HL-60 (cell line): ENCODE data around the gene KCNJ11.
A peak's percentile ranks its signal among the peaks of the same experiment; 100 is the strongest.

Experiments used
- DNase-seq, 2 experiments: peaks; one replicate each; pipeline ENCODE4 v3.0.0-alpha.2; 2010 to 2020; ENCODE audit warnings: low read depth in 1 of 2, low spot score in 1 of 2
- H3K27ac ChIP-seq: fragments of 250-450 bp; sonication (Bioruptor Pico); replicated peaks from 2 replicates; pipeline ENCODE4 v1.5.1; 2020; ENCODE audit warnings: mild to moderate bottlenecking, moderate library complexity
- H3K27me3 ChIP-seq: fragments of 250-450 bp; sonication (Bioruptor Pico); 2 replicates; pipeline ENCODE4 v1.5.1; 2021; ENCODE audit warnings: mild to moderate bottlenecking, moderate library complexity; ENCODE audit not compliant: insufficient read depth, poor library complexity, severe bottlenecking
- H3K4me3 ChIP-seq: replicated peaks from 2 replicates; pipeline ENCODE4 v1.5.1; 2011; ENCODE audit warnings: mild to moderate bottlenecking, control low read depth, low read length; ENCODE audit not compliant: insufficient read depth
- CTCF ChIP-seq: IDR thresholded peaks from one replicate; pipeline ENCODE4 v1.5.1; 2011; ENCODE audit warnings: low read length, control low read depth, inconsistent platforms; ENCODE audit not compliant: insufficient read depth
- GABPA ChIP-seq: IDR thresholded peaks from 2 replicates; pipeline ENCODE4 v1.6.1; 2012; ENCODE audit warnings: low read depth
- POLR2AphosphoS5 ChIP-seq: IDR thresholded peaks from 2 replicates; pipeline ENCODE4 v1.6.1; 2012; ENCODE audit warnings: low read depth
- REST ChIP-seq: IDR thresholded peaks from 2 replicates; pipeline ENCODE4 v1.6.1; 2012; ENCODE audit warnings: low read depth; ENCODE audit not compliant: insufficient replicate concordance
- SPI1 ChIP-seq: IDR thresholded peaks from 2 replicates; pipeline ENCODE4 v1.6.1; 2012; ENCODE audit warnings: low read depth, mild to moderate bottlenecking, borderline replicate concordance
- long read RNA-seq: library from polyadenylated mRNA; unstranded; transcript quantifications from one replicate; pipeline ENCODE4 v2.0.0, GENCODE V29; 2020

KCNJ11 gene
- long read RNA-seq: 0 reads

GRCh38 chr11:17388609-17389210 is at the start of gene KCNJ11:
Gene KCNJ11, minus strand, starts transcription at chr11:17388659. Its CDS starts 568 bp downstream, at chr11:17388091.
- peaks cover 2% of the 10 kb centered on the region for H3K27me3 ChIP-seq
- TF ChIP-seq GABPA (no peak), CTCF (no peak), POLR2AphosphoS5 (no peak), SPI1 (no peak), REST (no peak)
- H3K27ac ChIP-seq: no peak within 1 kb of the TSS
- DNase-seq: no peak
- H3K4me3 ChIP-seq: peak within 1 kb of the TSS; percentile 52

GRCh38 chr11:17437366-17437765 is 48.9 kb upstream of the KCNJ11 start:
- H3K27me3 ChIP-seq: peaks cover 6% of the 10 kb centered on the region
- peak; percentile 32; the same call in 1 of the 2 replicates for TF ChIP-seq SPI1
- no peak for TF ChIP-seq POLR2AphosphoS5
- TF ChIP-seq REST: no peak
- no peak for TF ChIP-seq GABPA
- H3K4me3 ChIP-seq: no peak overlapping the region
- peak in 1 of 2 experiments; percentile 8 for DNase-seq
- H3K27ac ChIP-seq: no peak overlapping the region

- Histone ChIP-seq H3K4me3 (no peak overlapping the region), H3K27ac (no peak overlapping the region), H3K27me3 (peaks cover 2% of the 10 kb centered on the region)
- no peak for TF ChIP-seq GABPA
- no peak for DNase-seq
These were observed 45.6 kb upstream of the KCNJ11 start for GRCh38 chr11:17434108-17434507.

- DNase-seq: no peak
- no peak overlapping the region for H3K4me3 ChIP-seq
- H3K27me3 ChIP-seq: peaks cover 2% of the 10 kb centered on the region
- no peak overlapping the region for H3K27ac ChIP-seq
- TF ChIP-seq GABPA (no peak), REST (no peak), CTCF (no peak), SPI1 (no peak), POLR2AphosphoS5 (no peak)
These were observed 43.5 kb upstream of the KCNJ11 start for GRCh38 chr11:17432002-17432401.
